ENCODE measurements around the gene STRA6. TPM values are rescaled to one million over a fixed set of nuclear protein-coding genes. Genes with fewer than 3 reads are reported as not detected.

STRA6 gene
- total RNA-seq, 3 donors from 2014 or later: 0.98 to 1.0 TPM; not detected in 1

DNA sequence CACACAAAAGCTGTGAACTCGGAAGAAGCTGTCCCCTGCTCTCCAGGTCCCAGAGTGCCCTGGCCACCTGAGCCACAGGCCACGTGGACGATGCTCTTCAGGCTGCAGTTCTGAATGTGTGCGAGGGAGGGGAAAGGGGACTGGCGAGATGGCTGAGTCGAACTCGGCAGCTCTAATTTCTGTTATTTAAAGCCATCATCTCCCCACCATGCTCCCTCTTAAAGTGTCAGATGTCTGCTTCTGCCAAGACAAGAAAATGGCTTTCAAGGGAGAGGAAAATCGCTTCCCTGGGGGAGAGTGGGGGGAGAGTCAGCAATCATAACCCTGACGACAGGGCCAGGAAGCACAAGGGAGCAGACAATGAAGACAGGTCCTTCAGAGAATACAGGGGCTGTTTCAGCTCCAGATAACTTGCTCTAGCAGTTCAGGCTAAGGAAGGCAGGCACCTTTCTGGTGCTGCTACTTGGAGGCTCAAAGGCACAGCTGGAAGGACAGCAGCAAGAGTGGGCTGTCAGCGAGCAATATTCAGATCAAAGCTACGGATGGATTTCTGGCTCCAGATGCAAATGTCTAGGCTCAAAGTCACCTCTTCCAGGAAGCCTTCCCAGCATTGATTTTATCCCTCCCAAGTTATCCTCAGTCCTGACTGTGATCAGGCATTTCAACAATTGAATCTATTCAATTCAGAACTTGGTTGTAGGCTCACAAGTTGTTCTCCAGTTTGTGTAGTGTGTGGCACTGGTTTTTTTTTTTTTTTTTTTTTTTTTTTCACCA is 18.1 kb upstream of the STRA6 start:
- H3K9me3 ChIP-seq: no peaks in the 10 kb centered on the region
- H3K27me3 ChIP-seq: no peaks in the 10 kb centered on the region
- H3K36me3 ChIP-seq: no peaks in the 10 kb centered on the region
- TF ChIP-seq POLR2AphosphoS5 (IDR thresholded peaks at IDR 0.05) (no peak), POLR2A (IDR thresholded peaks at IDR 0.05) (no peak)
- TF ChIP-seq, protein P1, sequence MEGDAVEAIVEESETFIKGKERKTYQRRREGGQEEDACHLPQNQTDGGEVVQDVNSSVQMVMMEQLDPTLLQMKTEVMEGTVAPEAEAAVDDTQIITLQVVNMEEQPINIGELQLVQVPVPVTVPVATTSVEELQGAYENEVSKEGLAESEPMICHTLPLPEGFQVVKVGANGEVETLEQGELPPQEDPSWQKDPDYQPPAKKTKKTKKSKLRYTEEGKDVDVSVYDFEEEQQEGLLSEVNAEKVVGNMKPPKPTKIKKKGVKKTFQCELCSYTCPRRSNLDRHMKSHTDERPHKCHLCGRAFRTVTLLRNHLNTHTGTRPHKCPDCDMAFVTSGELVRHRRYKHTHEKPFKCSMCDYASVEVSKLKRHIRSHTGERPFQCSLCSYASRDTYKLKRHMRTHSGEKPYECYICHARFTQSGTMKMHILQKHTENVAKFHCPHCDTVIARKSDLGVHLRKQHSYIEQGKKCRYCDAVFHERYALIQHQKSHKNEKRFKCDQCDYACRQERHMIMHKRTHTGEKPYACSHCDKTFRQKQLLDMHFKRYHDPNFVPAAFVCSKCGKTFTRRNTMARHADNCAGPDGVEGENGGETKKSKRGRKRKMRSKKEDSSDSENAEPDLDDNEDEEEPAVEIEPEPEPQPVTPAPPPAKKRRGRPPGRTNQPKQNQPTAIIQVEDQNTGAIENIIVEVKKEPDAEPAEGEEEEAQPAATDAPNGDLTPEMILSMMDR (IDR thresholded peaks at IDR 0.05): no peak
- intact Hi-C loops (cut with DNase I; ENCODE audit: low total_unique reads): no loop called here
- no peak overlapping the region for H3K27ac ChIP-seq
- H3K4me1 ChIP-seq: no peaks in the 10 kb centered on the region
- DNase-seq (ENCODE audit: low spot score in 2 of 2): no peak
- H3K4me3 ChIP-seq: no peak overlapping the region

- no peak for DNase-seq (ENCODE audit: low spot score in 2 of 2)
- intact Hi-C loops (cut with DNase I; ENCODE audit: low total_unique reads): no loop called here
Observed at GRCh38 chr15:74217907-74218885, 15.6 kb upstream of the STRA6 start.

GRCh38 chr15:74216949-74217348 is 14.4 kb upstream of the STRA6 start:
- intact Hi-C loops (cut with DNase I; ENCODE audit: low total_unique reads): no loop called here

More at GRCh38 chr15:74217907-74218885, 15.6 kb upstream of the STRA6 start:
- Histone ChIP-seq H3K27ac (no peak overlapping the region), H3K4me3 (no peak overlapping the region), H3K9me3 (no peaks in the 10 kb centered on the region), H3K4me1 (no peaks in the 10 kb centered on the region), H3K36me3 (no peaks in the 10 kb centered on the region), H3K27me3 (no peaks in the 10 kb centered on the region)
- no peak for TF ChIP-seq POLR2AphosphoS5 (IDR thresholded peaks at IDR 0.05)
- no peak for TF ChIP-seq POLR2A (IDR thresholded peaks at IDR 0.05)
- TF ChIP-seq, protein P1 (IDR thresholded peaks at IDR 0.05): no peak

DNA sequence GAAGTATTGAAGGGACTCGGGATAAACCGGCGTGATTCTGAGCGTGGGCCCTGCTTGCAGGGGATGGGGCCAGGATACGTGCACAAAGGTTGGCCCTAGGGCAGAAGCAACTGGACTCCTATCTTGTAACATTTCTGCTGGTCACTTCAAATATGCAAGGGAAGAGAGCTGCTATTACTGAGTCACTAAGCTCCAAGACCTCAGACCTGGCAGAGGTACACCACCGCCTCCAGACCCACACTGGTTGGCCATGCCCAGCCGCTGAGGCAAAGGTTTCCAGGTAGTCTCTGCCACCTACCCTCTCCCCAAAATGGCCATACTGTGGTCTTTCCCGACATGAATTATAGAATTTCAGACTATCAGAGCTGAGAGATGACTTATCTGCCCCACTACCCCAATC is 13.4 kb upstream of the STRA6 start:
- intact Hi-C loops (cut with DNase I; ENCODE audit: low total_unique reads): no loop called here
- H3K27ac ChIP-seq: no peak overlapping the region
- TF ChIP-seq, protein P1 (IDR thresholded peaks at IDR 0.05): no peak
- TF ChIP-seq POLR2A (IDR thresholded peaks at IDR 0.05) (no peak), POLR2AphosphoS5 (IDR thresholded peaks at IDR 0.05) (no peak)
- no peak overlapping the region for H3K4me3 ChIP-seq
- no peaks in the 10 kb centered on the region for H3K9me3 ChIP-seq
- no peak for DNase-seq (ENCODE audit: low spot score in 2 of 2)
- no peaks in the 10 kb centered on the region for H3K4me1 ChIP-seq
- no peaks in the 10 kb centered on the region for H3K27me3 ChIP-seq
- H3K36me3 ChIP-seq: no peaks in the 10 kb centered on the region

More at GRCh38 chr15:74216949-74217348, 14.4 kb upstream of the STRA6 start:
- DNase-seq (ENCODE audit: low spot score in 2 of 2): no peak
- no peaks in the 10 kb centered on the region for H3K9me3 ChIP-seq
- no peaks in the 10 kb centered on the region for H3K27me3 ChIP-seq
- TF ChIP-seq POLR2A (IDR thresholded peaks at IDR 0.05): no peak
- TF ChIP-seq, protein P1 (IDR thresholded peaks at IDR 0.05): no peak
- TF ChIP-seq POLR2AphosphoS5 (IDR thresholded peaks at IDR 0.05): no peak
- no peak overlapping the region for H3K27ac ChIP-seq
- no peaks in the 10 kb centered on the region for H3K4me1 ChIP-seq
- no peaks in the 10 kb centered on the region for H3K36me3 ChIP-seq
- H3K4me3 ChIP-seq: no peak overlapping the region

Data from breast epithelium (tissue), 4 donors.